Omental fat pad (tissue), 4 donors: ENCODE measurements around the gene ALKAL2. TPM values are rescaled to one million over a fixed set of nuclear protein-coding genes. Genes with fewer than 3 reads are reported as not detected.

Experiments
- ATAC-seq: fragments of 150-250 bp; one replicate; pipeline ENCODE4 v1.9.1; 2016; ENCODE audit warnings: mild to moderate bottlenecking, moderate library complexity; ENCODE audit not compliant: low FRiP score
- DNase-seq: peaks from one replicate; pipeline ENCODE4 v3.0.0-alpha.2; 2019; ENCODE audit warnings: low spot score
- total RNA-seq, 4 donors: library from RNA; depleted of rRNA; stranded (reverse); fragments of >200 nt; gene quantifications; one replicate each; pipeline ENCODE4 v1.1.0, GENCODE V29; 2016
- TF ChIP-seq, protein P1 (sequence below), 3 donors: fragments of 450-650 bp; IDR thresholded peaks; one replicate each; pipeline ENCODE4 v1.5.1; 2016 to 2017; ENCODE audit warnings: antibody characterized with exemption in 3 of 3, mild to moderate bottlenecking in 3 of 3, moderate library complexity in 2 of 3

The ALKAL2 gene
- total RNA-seq, 4 donors from 2014 or later: 4.8 to 45.6 (median 17.0) TPM

DNA sequence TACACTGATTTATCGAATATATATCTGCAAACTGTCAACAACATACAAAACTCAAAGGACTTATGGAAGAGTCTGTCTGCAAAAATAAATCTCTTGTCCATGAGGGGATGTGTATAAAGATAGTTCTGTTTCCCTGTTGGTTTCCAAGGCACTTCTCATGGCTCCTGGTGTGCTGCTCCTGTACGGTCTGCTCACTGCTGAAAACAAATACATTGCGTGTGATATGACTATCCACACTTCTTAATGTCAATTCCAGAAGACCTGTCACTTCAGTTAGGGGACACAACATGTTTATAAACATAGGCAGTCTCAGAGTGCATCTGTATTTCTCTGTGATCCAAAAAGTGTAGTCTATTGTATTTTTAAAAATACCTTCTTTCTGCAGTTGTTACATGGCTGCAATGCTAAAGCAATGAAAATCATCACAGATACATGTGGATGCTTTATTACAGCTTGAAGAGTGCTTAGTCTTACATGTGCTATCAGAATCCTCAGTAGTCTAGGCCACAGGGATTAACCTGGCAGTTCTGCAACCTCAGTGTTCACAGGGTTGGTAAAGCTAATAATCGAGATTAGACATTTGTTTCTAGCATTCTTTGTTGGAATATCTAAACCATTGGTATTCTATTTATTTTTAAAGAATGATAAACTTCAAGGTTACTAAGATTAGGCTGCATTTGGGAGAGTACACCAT, 7.8 kb downstream of the ALKAL2 start:
- DNase-seq (no peak), ATAC-seq (no peak)
- TF ChIP-seq, protein P1, sequence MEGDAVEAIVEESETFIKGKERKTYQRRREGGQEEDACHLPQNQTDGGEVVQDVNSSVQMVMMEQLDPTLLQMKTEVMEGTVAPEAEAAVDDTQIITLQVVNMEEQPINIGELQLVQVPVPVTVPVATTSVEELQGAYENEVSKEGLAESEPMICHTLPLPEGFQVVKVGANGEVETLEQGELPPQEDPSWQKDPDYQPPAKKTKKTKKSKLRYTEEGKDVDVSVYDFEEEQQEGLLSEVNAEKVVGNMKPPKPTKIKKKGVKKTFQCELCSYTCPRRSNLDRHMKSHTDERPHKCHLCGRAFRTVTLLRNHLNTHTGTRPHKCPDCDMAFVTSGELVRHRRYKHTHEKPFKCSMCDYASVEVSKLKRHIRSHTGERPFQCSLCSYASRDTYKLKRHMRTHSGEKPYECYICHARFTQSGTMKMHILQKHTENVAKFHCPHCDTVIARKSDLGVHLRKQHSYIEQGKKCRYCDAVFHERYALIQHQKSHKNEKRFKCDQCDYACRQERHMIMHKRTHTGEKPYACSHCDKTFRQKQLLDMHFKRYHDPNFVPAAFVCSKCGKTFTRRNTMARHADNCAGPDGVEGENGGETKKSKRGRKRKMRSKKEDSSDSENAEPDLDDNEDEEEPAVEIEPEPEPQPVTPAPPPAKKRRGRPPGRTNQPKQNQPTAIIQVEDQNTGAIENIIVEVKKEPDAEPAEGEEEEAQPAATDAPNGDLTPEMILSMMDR (IDR thresholded peaks at IDR 0.05): no peak

DNA sequence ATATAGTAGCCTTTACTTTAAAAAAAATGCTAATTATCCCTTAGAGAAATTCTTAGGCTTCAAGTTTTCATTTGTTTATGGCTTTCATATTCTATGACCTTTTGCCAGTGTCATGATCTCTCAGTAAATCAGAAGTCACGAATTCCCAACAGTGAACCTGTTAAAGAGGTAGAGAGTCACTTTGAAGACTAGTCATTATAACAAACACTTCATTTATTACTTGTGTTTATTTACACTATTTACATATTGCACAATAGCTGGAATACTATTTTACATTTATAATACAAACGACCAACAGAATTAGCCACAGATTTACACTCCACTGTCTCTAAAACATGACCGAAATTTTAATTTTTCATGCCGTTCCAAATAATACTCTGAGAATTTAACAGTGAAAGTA, 8.5 kb downstream of the ALKAL2 start:
- no peak for ATAC-seq

DNA sequence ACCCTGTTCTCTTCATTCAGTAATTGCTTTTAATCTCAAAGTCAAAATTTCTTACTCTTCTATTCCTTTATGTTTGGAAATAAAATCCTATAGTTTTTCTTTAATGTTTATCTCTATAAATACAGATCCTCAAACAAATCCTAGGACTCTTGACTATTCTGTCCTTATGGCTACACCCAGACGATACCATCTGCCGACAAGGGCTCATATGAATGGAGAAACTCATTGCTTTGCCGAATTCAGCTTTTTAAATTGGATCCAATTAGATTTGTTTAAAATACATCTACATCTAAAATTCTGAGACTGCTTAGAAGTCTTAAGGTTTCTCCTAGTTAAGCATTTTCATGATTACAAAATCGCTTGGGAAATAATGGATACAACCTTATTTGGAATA, 9.0 kb downstream of the ALKAL2 start:
- ATAC-seq (no peak), DNase-seq (no peak)
- TF ChIP-seq, protein P1 (IDR thresholded peaks at IDR 0.05): no peak

More for the DNA sequence above, 8.5 kb downstream of the ALKAL2 start:
- TF ChIP-seq, protein P1 (IDR thresholded peaks at IDR 0.05): no peak
- DNase-seq: no peak

DNA sequence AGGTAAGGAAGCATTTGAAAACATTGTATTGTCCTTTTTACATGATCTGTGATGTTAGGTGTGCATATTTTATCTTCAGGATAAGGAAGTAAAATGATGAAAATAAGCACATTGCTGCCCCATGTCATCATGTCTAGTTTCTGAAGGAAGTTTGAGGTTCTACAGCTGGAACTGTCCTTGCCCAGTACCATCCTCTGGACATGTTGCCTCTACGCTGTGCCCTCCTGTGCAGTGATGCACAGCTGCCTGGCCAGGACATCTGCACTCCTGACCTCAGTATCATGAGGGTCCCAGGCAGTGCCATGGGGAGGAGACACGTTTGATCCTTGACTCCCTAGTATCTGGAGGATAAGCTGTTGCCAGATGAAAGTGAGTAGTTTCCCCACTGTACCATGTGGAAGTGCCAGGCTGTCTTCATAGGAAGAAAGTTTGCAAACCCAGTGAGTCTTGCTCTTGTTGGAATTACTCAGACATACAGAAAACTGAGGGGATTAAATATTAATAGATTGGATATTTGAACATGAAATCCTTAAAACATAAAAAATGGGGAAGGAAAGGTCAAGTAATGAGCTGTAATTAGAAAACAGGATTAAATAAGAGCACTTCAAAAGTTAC, 9.5 kb downstream of the ALKAL2 start:
- ATAC-seq: no peak
- DNase-seq: no peak
- TF ChIP-seq, protein P1 (IDR thresholded peaks at IDR 0.05): no peak

DNA sequence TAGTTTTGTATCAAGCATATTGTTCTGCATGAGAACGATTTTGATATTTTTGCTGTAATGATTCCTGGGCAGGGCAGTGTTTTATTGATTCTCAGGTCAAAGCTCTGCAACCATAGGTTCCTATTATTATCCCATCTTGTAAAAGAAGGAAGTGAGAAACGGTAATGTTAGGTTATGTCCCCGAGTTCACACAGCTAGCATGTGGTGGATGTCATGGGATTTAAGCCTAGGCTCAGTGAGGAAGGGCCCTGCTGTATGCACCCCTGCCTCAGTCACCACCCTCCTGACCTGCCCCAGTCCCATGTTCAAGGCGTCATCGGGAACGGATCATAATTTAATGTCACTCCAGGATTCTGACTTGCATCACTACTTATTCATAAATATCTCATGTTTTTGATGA, 12.4 kb downstream of the ALKAL2 start:
- ATAC-seq (no peak), DNase-seq (no peak)
- TF ChIP-seq, protein P1 (IDR thresholded peaks at IDR 0.05): no peak

DNA sequence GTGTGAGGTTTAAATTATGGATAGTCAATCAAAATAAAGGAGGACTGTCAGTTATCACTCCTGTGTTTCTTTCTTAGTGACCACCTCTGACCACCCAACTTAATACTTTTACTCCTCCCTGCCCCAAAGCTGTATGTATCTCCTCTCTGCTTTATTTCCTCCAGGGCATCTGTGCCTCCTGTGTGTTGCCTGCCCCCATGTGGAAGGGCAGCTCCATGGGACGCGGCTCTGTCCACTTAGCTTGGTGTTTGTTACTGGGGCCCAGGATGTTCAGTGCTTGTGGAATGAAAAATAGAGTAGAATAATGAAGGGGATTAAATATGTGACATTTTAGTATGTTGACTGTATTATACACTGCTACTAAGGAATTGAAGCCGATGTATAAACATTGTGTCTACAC, 13.4 kb downstream of the ALKAL2 start:
- DNase-seq: no peak
- TF ChIP-seq, protein P1 (IDR thresholded peaks at IDR 0.05): no peak
- no peak for ATAC-seq

DNA sequence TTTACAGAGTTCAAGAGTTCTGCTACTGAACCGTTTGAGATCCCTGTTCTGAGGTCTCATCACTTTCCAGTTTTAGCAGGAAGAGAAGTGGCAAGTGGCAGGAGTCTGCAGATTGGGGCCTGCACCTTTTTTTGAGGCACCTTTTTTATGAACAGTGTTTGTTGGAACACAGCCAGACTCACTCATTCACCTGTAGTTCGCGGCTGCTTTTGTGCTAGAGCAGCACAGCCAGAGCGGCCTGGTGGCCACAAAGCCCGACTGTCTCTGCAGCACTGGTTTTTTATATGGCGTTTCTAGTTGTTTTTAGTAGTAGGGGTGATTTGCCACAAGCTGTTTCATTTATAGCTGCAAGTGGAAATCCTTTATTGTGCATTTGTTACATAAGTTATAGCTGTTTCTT, 14.6 kb downstream of the ALKAL2 start:
- TF ChIP-seq, protein P1 (IDR thresholded peaks at IDR 0.05): no peak
- DNase-seq: no peak
- ATAC-seq: no peak
